Motor neuron (in vitro differentiated cells): ENCODE data around the gene COPS4. TPM values are rescaled to one million over a fixed set of nuclear protein-coding genes. Genes with fewer than 3 reads are reported as not detected.
"Not testable (repeated sequence)": the region's sequence is repeated elsewhere in the genome, so short reads cannot be mapped to it uniquely, and the experiment has no call there.

ENCODE experiments used
- ATAC-seq, 8 experiments: fragments of 200-7000 bp; cut with Tn5 transposase; replicated peaks in 6 of 8; 2 replicates each; pipeline ENCODE4 v1.8.0; 2021; ENCODE audit warnings: mild to moderate bottlenecking in 8 of 8, moderate library complexity in 8 of 8
- H3K27ac ChIP-seq, 2 donors: fragments of 250-450 bp; sonication (Bioruptor Pico); 2 replicates each; pipeline ENCODE4 v1.9.0; 2021; ENCODE audit warnings: antibody characterized with exemption in 2 of 2, mild to moderate bottlenecking in 2 of 2, moderate library complexity in 1 of 2
- H3K4me1 ChIP-seq, 2 donors: fragments of 250-450 bp; sonication (Bioruptor Pico); replicated peaks in 1 of 2; 2 replicates each; pipeline ENCODE4 v1.6.1; 2021; ENCODE audit warnings: antibody characterized with exemption in 2 of 2, mild to moderate bottlenecking in 2 of 2, moderate library complexity in 1 of 2
- H3K4me3 ChIP-seq, 5 donors: fragments of 250-450 bp; sonication (Bioruptor Pico); 2 replicates each; pipeline ENCODE4 v1.9.0; 2021; ENCODE audit warnings: antibody characterized with exemption in 5 of 5, mild to moderate bottlenecking in 5 of 5, moderate library complexity in 4 of 5
- WGBS, 10 experiments: fragments of 450-650 bp; shearing (Covaris generic); methylation state at CpG; one replicate each; pipeline ENCODE4 v1.0.0; 2022; 5-methylcytosine and 5-hydroxymethylcytosine counted together
- in situ Hi-C, 9 experiments: fragments of 400-800 bp; cut with MboI; loops; one replicate each; pipeline ENCODE4 v1.15.0; 2021; ENCODE audit warnings: low sequenced_read_pairs in 9 of 9, low pct_unique_long_range_greater_than_20kb in 2 of 9; ENCODE audit not compliant: unreplicated experiment in 9 of 9
- total RNA-seq, 8 experiments: library from RNA; unstranded; fragments of 300-600 nt; gene quantifications; 2 replicates each; pipeline versions ENCODE4 v1.2.3 to v1.2.4, GENCODE V29; 2022

The COPS4 gene
- total RNA-seq, 8 experiments from 2014 or later = 41.4 to 121 (median 67.1) TPM

GRCh38 chr4:83011689-83012199 lies 23.2 kb upstream of the COPS4 start:
- peaks cover 7 to 19% of the 10 kb centered on the region in 2 donors for H3K4me1 ChIP-seq
- ATAC-seq = no peak
- in situ Hi-C loops = no loop called here
- H3K4me3 ChIP-seq = peak overlapping the region; percentile 48 to 84 (median 80)
- 0 to 50% (median 5%) methylated on average over 1 to 5 of the region's 5 CpGs; no CpG with 5 or more reads in 1 of the 10 experiments for WGBS, 10 experiments
- H3K27ac ChIP-seq = no peak overlapping the region

DNA sequence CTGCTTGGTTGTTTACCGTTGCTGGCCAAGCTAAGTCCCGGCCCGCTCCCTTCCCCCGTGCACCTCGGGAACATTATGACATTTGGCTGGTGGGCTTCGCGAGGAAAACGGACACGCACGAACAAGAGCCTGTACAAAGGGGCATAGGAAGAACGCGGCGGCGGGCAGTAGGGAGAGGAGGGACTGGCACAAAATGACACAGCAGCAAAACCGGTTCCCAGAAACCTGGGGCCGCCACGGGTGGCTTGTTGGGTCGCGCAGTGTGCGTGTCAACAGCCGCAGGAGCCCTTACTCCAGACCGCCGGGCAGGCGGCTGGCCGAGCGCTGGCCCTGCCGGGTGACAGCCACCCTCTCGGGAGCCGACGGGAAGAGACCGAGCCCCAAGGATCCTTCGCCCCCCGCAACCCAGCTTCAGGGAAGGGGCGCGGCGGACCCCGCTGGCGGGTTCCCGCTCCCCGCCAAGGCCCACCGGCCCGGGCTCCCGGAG lies 22.7 kb upstream of the COPS4 start:
- in situ Hi-C loops = no loop called here
- peak; percentile 6 to 32 (median 27) for ATAC-seq
- peaks cover 7 to 19% of the 10 kb centered on the region in 2 donors for H3K4me1 ChIP-seq
- H3K4me3 ChIP-seq = peak overlapping the region; percentile 48 to 84 (median 80)
- peak overlapping the region in 1 of 2 donors; percentile 50 for H3K27ac ChIP-seq
- whole genome bisulfite sequencing, 10 experiments = 0 to 2% (median 0%) methylated on average over 1 to 17 of the region's 43 CpGs; no CpG with 5 or more reads in 4 of the 10 experiments

DNA sequence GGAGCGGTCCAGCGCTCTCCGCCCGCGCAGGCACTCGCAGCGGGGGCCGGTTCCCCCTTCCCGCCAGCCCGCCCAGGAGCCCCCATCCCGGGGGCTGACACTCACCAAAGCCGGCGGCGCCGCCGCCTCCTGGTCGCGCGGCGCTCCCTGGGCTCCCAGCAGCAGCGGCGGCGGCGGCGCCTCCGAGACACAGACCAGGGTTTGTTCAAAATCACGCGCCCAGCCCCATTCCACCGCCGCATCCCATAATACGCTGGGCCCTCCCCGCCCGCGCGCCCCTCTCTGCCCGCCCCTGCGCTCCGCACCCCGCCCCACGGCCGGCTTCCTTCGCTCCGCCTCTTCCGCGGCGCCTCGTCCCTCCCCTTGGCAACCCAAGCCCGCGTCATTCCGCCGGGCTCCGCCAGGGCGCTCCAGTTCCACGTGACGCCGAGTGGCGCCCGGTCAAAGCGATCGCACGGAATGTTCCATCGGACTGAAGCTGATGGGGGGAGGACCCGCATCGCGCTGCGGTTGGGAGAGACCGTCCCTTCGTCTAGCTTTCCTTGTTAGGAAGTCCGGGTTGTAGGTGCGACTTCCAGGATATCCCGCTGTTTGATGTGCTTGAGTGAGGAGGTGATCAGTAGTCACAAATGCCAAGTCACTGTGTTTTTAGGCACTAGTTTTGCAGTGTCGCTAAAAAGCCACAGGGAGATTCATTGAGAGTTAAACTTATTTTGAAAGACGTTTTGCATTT lies 22.1 kb upstream of the COPS4 start:
- peak; percentile 77 to 90 (median 87) for ATAC-seq
- Histone ChIP-seq H3K27ac (peak overlapping the region; percentile 9 to 65), H3K4me1 (peaks cover 4 to 19% of the 10 kb centered on the region in 2 donors), H3K4me3 (peak overlapping the region; percentile 48 to 84 (median 80))
- in situ Hi-C loops = no loop called here
- WGBS, 10 experiments = 0 to 12% (median 0%) methylated on average over 1 to 25 of the region's 73 CpGs; no CpG with 5 or more reads in 1 of the 10 experiments

DNA sequence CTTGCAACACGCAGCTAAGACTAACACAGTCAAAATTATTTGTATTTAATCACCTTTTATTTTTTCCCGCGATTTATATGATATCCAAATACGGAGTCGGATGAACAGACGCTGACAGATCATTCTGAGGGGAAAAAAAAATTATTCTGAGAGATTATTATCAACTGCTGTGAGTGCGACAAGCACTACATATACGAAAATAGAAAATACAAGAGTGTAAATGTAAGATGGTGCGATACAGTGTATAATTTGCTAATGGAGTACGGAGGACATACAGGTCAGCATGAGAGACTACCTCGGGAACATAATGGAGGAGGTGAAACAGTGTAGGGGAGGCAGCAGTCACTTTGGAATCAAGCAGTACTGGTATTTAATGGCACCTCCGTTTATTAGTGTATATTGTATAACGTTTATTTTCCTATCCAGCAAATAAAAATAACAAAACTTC lies 21.5 kb upstream of the COPS4 start:
- in situ Hi-C loops = no loop called here
- WGBS, 10 experiments = 2 to 59% (median 30%) methylated on average over 9 to 13 of the region's 13 CpGs
- H3K4me1 ChIP-seq = peaks cover 4 to 15% of the 10 kb centered on the region in 2 donors
- peak in 1 of 8 experiments; percentile 0 for ATAC-seq
- H3K4me3 ChIP-seq = peak overlapping the region; percentile 44 to 82 (median 79)
- peak overlapping the region; percentile 9 to 65 for H3K27ac ChIP-seq

GRCh38 chr4:83013902-83014301 lies 21.1 kb upstream of the COPS4 start:
- Histone ChIP-seq H3K4me3 (peak overlapping the region in 1 of 5 donors; percentile 79), H3K4me1 (peaks cover 4 to 11% of the 10 kb centered on the region in 2 donors), H3K27ac (peak overlapping the region in 1 of 2 donors; percentile 65)
- no peak for ATAC-seq
- in situ Hi-C loops = no loop called here

DNA sequence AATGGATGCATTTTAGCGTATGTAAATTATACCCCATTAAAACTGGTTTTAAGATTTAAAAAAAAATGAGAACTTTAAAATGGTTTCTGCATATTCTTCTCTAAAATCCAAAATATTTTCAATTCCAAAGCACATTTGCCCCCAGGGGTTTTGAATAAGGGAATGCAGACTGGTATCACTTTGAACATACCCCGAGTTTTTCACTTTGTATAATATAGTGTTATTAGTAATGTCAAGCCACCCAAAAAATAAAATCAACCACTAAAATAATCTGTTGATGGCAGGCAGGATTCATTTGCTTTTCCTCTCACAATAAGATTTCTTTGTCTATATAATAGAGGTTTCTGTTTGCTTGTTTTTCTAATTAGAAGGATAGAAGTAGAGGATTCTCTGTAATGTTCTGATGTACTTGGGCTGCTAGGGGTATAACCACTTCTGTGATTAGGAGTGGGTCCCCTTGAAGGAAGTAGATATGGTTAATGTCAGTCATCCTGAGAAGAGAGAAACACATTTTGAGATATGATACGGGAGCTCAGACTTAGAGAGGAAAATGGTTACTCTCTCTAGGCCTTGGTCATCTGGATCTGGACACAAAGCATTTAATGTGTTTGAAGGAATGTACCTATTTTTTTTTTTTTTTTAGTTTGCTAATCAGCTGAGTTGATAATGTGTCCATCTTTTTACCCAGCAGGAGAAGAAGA lies 15.0 kb upstream of the COPS4 start:
- ATAC-seq = no peak
- Histone ChIP-seq H3K4me1 (no peaks in the 10 kb centered on the region), H3K27ac (no peak overlapping the region), H3K4me3 (no peak overlapping the region)
- WGBS, 10 experiments = 69 to 100% (median 90%) methylated on average over 1 to 3 of the region's 3 CpGs; no CpG with 5 or more reads in 2 of the 10 experiments
- in situ Hi-C loops = no loop called here

DNA sequence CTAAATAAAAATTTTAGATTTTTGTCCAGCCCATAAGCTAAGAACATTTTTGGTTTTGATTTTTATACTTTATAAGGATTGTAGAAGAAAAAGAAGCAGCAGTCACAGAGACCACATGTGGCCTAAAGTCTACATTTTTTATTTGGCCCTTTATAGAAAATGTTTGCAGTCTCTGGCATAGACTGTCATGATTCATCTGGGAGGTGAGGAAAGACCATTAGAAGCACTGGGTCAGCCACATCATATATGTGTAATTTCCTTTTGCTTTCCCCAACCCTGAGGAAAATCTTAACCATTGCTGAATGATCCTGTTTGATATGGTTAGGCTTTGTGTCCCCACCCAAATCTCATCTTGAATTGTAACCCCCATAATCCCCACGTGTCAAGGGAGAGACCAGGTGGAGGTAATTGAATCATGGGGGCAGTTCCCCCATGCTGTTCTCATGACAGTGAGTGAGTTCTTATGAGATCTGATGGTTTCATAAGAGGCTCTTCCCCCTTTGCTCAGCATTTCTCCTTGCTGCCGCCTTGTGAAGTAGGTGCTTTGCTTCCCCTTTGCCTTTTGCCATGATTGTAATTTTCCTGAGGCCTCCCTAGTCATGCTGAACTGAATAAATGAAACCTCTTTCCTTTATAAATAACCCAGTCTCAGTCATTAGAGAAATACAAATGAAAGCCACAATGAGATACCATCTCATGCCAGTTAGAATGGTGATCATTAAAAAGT lies 12.1 kb upstream of the COPS4 start:
- Histone ChIP-seq H3K4me3 (no peak overlapping the region), H3K27ac (no peak overlapping the region), H3K4me1 (no peaks in the 10 kb centered on the region)
- peak in 1 of 8 experiments; percentile 30 for ATAC-seq
- in situ Hi-C loops = no loop called here
- WGBS, 10 experiments = 75 to 100% (median 100%) methylated on average over 1 to 2 of the region's 2 CpGs; no CpG with 5 or more reads in 5 of the 10 experiments

DNA sequence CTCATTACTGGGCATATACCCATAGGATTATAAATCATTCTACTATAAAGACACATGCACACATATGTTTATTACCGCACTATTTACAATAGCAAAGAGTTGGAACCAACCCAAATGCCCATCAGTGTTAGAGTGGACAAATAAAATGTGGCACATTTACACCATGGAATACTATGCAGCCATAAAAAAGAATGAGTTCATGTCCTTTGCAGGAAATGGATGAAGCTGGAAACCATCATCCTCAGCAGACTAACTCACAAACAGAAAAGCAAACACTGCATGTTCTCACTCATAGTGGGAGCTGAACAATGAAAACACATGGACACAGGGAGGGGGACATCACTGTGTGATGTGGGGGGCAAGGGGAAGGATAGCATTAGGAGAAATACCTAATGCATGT lies 11.4 kb upstream of the COPS4 start:
- 25 to 90% (median 52%) methylated on average over 1 of the region's 1 CpG; no CpG with 5 or more reads in 4 of the 10 experiments for WGBS, 10 experiments
- H3K4me3 ChIP-seq, H3K4me1 ChIP-seq, ATAC-seq, in situ Hi-C loops, H3K27ac ChIP-seq: not testable (repeated sequence)

GRCh38 chr4:83024233-83024632 lies 10.8 kb upstream of the COPS4 start:
- ATAC-seq = no peak
- in situ Hi-C loops = no loop called here

GRCh38 chr4:83025563-83025962 lies 9.4 kb upstream of the COPS4 start:
- H3K4me1 ChIP-seq = no peaks in the 10 kb centered on the region
- ATAC-seq = no peak
- in situ Hi-C loops = no loop called here
- H3K27ac ChIP-seq = no peak overlapping the region
- no peak overlapping the region for H3K4me3 ChIP-seq

More at GRCh38 chr4:83024233-83024632, 10.8 kb upstream of the COPS4 start:
- no peak overlapping the region for H3K27ac ChIP-seq
- H3K4me1 ChIP-seq = no peaks in the 10 kb centered on the region
- WGBS, 10 experiments = 60 to 88% (median 80%) methylated on average over 1 to 2 of the region's 2 CpGs; no CpG with 5 or more reads in 4 of the 10 experiments
- no peak overlapping the region for H3K4me3 ChIP-seq

- no peak overlapping the region for H3K27ac ChIP-seq
- no peak overlapping the region for H3K4me3 ChIP-seq
- 0 to 72% (median 37%) methylated on average over 1 to 3 of the region's 3 CpGs; no CpG with 5 or more reads in 1 of the 10 experiments for WGBS, 10 experiments
- in situ Hi-C loops = no loop called here
- peak in 1 of 8 experiments; percentile 25 for ATAC-seq
- no peaks in the 10 kb centered on the region for H3K4me1 ChIP-seq
Measured at GRCh38 chr4:83028976-83029375, 6.0 kb upstream of the COPS4 start.

DNA sequence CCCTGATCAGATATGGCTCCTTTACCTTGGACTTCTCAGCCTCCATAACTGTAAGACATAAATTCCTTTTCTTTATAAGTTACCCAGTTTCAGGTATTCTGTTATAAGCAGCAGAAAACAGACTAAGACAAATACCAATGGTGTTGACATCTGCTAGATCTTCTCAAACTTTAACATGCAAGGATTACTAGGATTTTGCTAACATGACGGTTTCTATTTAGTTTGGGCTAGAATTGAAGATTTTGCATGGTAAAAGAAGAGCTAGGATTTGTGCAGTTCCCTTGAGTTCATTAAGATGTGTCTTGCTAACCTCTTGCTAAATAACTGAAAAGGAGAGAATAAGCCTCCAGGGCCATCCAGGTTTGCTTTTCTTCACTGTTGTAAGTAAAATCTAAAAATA lies 5.3 kb upstream of the COPS4 start:
- Histone ChIP-seq H3K4me1 (no peaks in the 10 kb centered on the region), H3K4me3 (no peak overlapping the region), H3K27ac (no peak overlapping the region)
- no peak for ATAC-seq
- 50 to 73% (median 67%) methylated on average over 1 of the region's 1 CpG; no CpG with 5 or more reads in 4 of the 10 experiments for WGBS, 10 experiments
- in situ Hi-C loops = no loop called here
